ENCODE measurements around the gene IRX4. TPM values are rescaled to one million over a fixed set of nuclear protein-coding genes. Genes with fewer than 3 reads are reported as not detected.

IRX4 gene
- total RNA-seq, 1 experiment from 2014 or later = 17.9 TPM

- no peak overlapping the region for H3K4me3 ChIP-seq (ENCODE audit: insufficient read depth, low read depth, low read length)
- peaks cover 94% of the 10 kb centered on the region for H3K27me3 ChIP-seq (ENCODE audit: control insufficient read depth, insufficient read depth, low read length)
- DNase-seq = peak; percentile 57
- H3K36me3 ChIP-seq (replicated peaks; ENCODE audit: control insufficient read depth, insufficient read depth, low read length) = no peaks in the 10 kb centered on the region
These were observed 2.2 kb downstream of the IRX4 start for GRCh38 chr5:1880377-1881025.

- no peaks in the 10 kb centered on the region for H3K36me3 ChIP-seq (replicated peaks; ENCODE audit: control insufficient read depth, insufficient read depth, low read length)
- peaks cover 94% of the 10 kb centered on the region for H3K27me3 ChIP-seq (ENCODE audit: control insufficient read depth, insufficient read depth, low read length)
- peak; percentile 65 for DNase-seq
- no peak overlapping the region for H3K4me3 ChIP-seq (ENCODE audit: insufficient read depth, low read depth, low read length)
These were observed 3.1 kb downstream of the IRX4 start for GRCh38 chr5:1879292-1880263.

- no peak overlapping the region for H3K4me3 ChIP-seq (ENCODE audit: insufficient read depth, low read depth, low read length)
- DNase-seq = peak; percentile 81
- H3K36me3 ChIP-seq (replicated peaks; ENCODE audit: control insufficient read depth, insufficient read depth, low read length) = no peaks in the 10 kb centered on the region
- peaks cover 94% of the 10 kb centered on the region for H3K27me3 ChIP-seq (ENCODE audit: control insufficient read depth, insufficient read depth, low read length)
These were observed 4.5 kb downstream of the IRX4 start for GRCh38 chr5:1878050-1878849.

GRCh38 chr5:1877103-1878049 lies 5.3 kb downstream of the IRX4 start:
- Histone ChIP-seq H3K36me3 (replicated peaks; ENCODE audit: control insufficient read depth, insufficient read depth, low read length) (no peaks in the 10 kb centered on the region), H3K27me3 (ENCODE audit: control insufficient read depth, insufficient read depth, low read length) (peaks cover 92% of the 10 kb centered on the region), H3K4me3 (ENCODE audit: insufficient read depth, low read depth, low read length) (no peak overlapping the region)
- peak; percentile 80 for DNase-seq

- Histone ChIP-seq H3K27me3 (ENCODE audit: control insufficient read depth, insufficient read depth, low read length) (peaks cover 86% of the 10 kb centered on the region), H3K4me3 (ENCODE audit: insufficient read depth, low read depth, low read length) (peak overlapping the region; percentile 27; the same call in 1 of the 2 replicates), H3K36me3 (replicated peaks; ENCODE audit: control insufficient read depth, insufficient read depth, low read length) (no peaks in the 10 kb centered on the region)
- no peak for DNase-seq
These were observed 6.1 kb downstream of the IRX4 start for GRCh38 chr5:1876660-1877064.

- DNase-seq = peak; percentile 87
- Histone ChIP-seq H3K4me3 (ENCODE audit: insufficient read depth, low read depth, low read length) (peak overlapping the region; percentile 27; the same call in 1 of the 2 replicates), H3K27me3 (ENCODE audit: control insufficient read depth, insufficient read depth, low read length) (peaks cover 83% of the 10 kb centered on the region), H3K36me3 (replicated peaks; ENCODE audit: control insufficient read depth, insufficient read depth, low read length) (no peaks in the 10 kb centered on the region)
These were observed 6.7 kb downstream of the IRX4 start for GRCh38 chr5:1875843-1876659.

GRCh38 chr5:1875281-1875842 lies 7.4 kb downstream of the IRX4 start:
- Histone ChIP-seq H3K4me3 (ENCODE audit: insufficient read depth, low read depth, low read length) (peak overlapping the region; percentile 23), H3K27me3 (ENCODE audit: control insufficient read depth, insufficient read depth, low read length) (peaks cover 77% of the 10 kb centered on the region), H3K36me3 (replicated peaks; ENCODE audit: control insufficient read depth, insufficient read depth, low read length) (no peaks in the 10 kb centered on the region)
- DNase-seq = peak; percentile 82

- Histone ChIP-seq H3K36me3 (replicated peaks; ENCODE audit: control insufficient read depth, insufficient read depth, low read length) (no peaks in the 10 kb centered on the region), H3K4me3 (ENCODE audit: insufficient read depth, low read depth, low read length) (peak overlapping the region; percentile 23), H3K27me3 (ENCODE audit: control insufficient read depth, insufficient read depth, low read length) (peaks cover 71% of the 10 kb centered on the region)
- peak; percentile 87 for DNase-seq
These were observed 7.9 kb downstream of the IRX4 start for GRCh38 chr5:1874771-1875220.

GRCh38 chr5:1874348-1874747 lies 8.4 kb downstream of the IRX4 start:
- Histone ChIP-seq H3K4me3 (ENCODE audit: insufficient read depth, low read depth, low read length) (0 out of 2 replicates have a peak overlapping the region, but pooled peaks have one; percentile 5), H3K27me3 (ENCODE audit: control insufficient read depth, insufficient read depth, low read length) (peaks cover 67% of the 10 kb centered on the region), H3K36me3 (replicated peaks; ENCODE audit: control insufficient read depth, insufficient read depth, low read length) (no peaks in the 10 kb centered on the region)
- DNase-seq = no peak

- no peak for DNase-seq
- Histone ChIP-seq H3K36me3 (replicated peaks; ENCODE audit: control insufficient read depth, insufficient read depth, low read length) (no peaks in the 10 kb centered on the region), H3K4me3 (ENCODE audit: insufficient read depth, low read depth, low read length) (no peak overlapping the region), H3K27me3 (ENCODE audit: control insufficient read depth, insufficient read depth, low read length) (peaks cover 58% of the 10 kb centered on the region)
These were observed 9.3 kb downstream of the IRX4 start for GRCh38 chr5:1873243-1873959.

GRCh38 chr5:1871441-1871840 lies 11.3 kb downstream of the IRX4 start:
- Histone ChIP-seq H3K36me3 (replicated peaks; ENCODE audit: control insufficient read depth, insufficient read depth, low read length) (no peaks in the 10 kb centered on the region), H3K27me3 (ENCODE audit: control insufficient read depth, insufficient read depth, low read length) (peaks cover 38% of the 10 kb centered on the region), H3K4me3 (ENCODE audit: insufficient read depth, low read depth, low read length) (no peak overlapping the region)
- DNase-seq = no peak

All from H7 (cell line).